K562 (cell line): Measurements from ENCODE around the gene DR1. TPM values are rescaled to one million over a fixed set of nuclear protein-coding genes. Genes with fewer than 3 reads are reported as not detected.

ENCODE experiments used
- IRF9 ChIP-seq: fragments of 450-650 bp; IDR thresholded peaks from 2 replicates; pipeline ENCODE4 v1.6.1; 2016; ENCODE audit warnings: missing biosample characterization, missing genetic modification characterization
- JUNB ChIP-seq: fragments of 450-650 bp; formaldehyde crosslinking; conservative IDR thresholded peaks from 2 replicates; pipeline ENCODE4 v1.4.0; 2020; ENCODE audit warnings: mild to moderate bottlenecking
- MGA ChIP-seq: fragments of 450-650 bp; IDR thresholded peaks from 2 replicates; pipeline ENCODE4 v1.6.1; 2016; ENCODE audit warnings: mild to moderate bottlenecking, moderate library complexity
- POLR2AphosphoS5 ChIP-seq: IDR thresholded peaks from 2 replicates; pipeline ENCODE4 v1.6.1; 2011; ENCODE audit warnings: mild to moderate bottlenecking, low read depth, low read length, moderate library complexity; ENCODE audit not compliant: control insufficient read depth, insufficient read depth
- PURB ChIP-seq: sonication (generic); formaldehyde crosslinking; IDR thresholded peaks from 2 replicates; pipeline ENCODE4 v1.9.0; 2021; ENCODE audit warnings: low read depth, mild to moderate bottlenecking, missing genetic modification reagents
- TBL1XR1 ChIP-seq, 2 experiments: IDR thresholded peaks; 2 replicates each; pipeline ENCODE4 v1.6.1; 2012; ENCODE audit warnings: improper control_type of control experiment in 2 of 2, low read length in 2 of 2, mild to moderate bottlenecking in 1 of 2
- TCF7 ChIP-seq: sonication (generic); IDR thresholded peaks from 2 replicates; pipeline ENCODE4 v1.6.1; 2016; ENCODE audit warnings: antibody characterized with exemption, borderline replicate concordance
- ZNF143 ChIP-seq: sonication (generic); formaldehyde crosslinking; IDR thresholded peaks from 2 replicates; pipeline ENCODE4 v1.9.0; 2022; ENCODE audit warnings: mild to moderate bottlenecking, missing genetic modification reagents
- ZNF316 ChIP-seq: fragments of 450-650 bp; IDR thresholded peaks from 2 replicates; pipeline ENCODE4 v1.6.1; 2016
- ZNF398 ChIP-seq: fragments of 250-450 bp; sonication (Bioruptor Pico); IDR thresholded peaks from 2 replicates; pipeline ENCODE4 v1.8.0; 2021; ENCODE audit warnings: moderate library complexity, mild to moderate bottlenecking, inconsistent platforms
- ZNF511 ChIP-seq: sonication (generic); formaldehyde crosslinking; IDR thresholded peaks from 2 replicates; pipeline ENCODE4 v1.8.0; 2022; ENCODE audit warnings: mild to moderate bottlenecking, missing genetic modification reagents
- ZNF583 ChIP-seq: fragments of 250-450 bp; sonication (Bioruptor Pico); IDR thresholded peaks from 2 replicates; pipeline ENCODE4 v1.4.0; 2020
- ZNF785 ChIP-seq: fragments of 250-450 bp; sonication (Bioruptor Pico); IDR thresholded peaks from 2 replicates; pipeline ENCODE4 v1.4.0; 2020; ENCODE audit warnings: mild to moderate bottlenecking
- polyA plus RNA-seq, 8 experiments: library from polyadenylated mRNA; depleted of rRNA in 4 of 8; stranded (reverse) in 5 of 8; unstranded in 3 of 8; fragments of >200 nt; fragmentation: Nextera tagmentation in 2 of 8; fragmentation: Illumina TruSeq in 1 of 8; extraction: Ambion mirVana in 2 of 8; extraction: Trizol in 1 of 8; gene quantifications; 2 replicates each; pipeline versions ENCODE4 v1.2.1 to v1.2.3, GENCODE V29; 2011 to 2014; ENCODE audit warnings: inconsistent platforms in 1 of 8, missing spikeins in 1 of 8
- total RNA-seq, 7 experiments: library from RNA; depleted of rRNA in 6 of 7; stranded (reverse); fragments of >200 nt in 6 of 7; fragmentation: Illumina TruSeq in 2 of 7; extraction: Trizol in 2 of 7; gene quantifications; 2 replicates each; pipeline versions ENCODE4 v1.2.1 to v1.2.3, GENCODE V29; 2011 to 2021; ENCODE audit warnings: low replicate concordance in 1 of 7

The DR1 gene
- total and polyA plus RNA-seq, 9 of the 15 experiments (the other 6 are each of a cell fraction or from before 2014, with no cell fraction given): 8.1 to 78.8 (median 46.3) TPM

- TF ChIP-seq ZNF316: no peak
- peak; percentile 90; the same call in 1 of the 2 replicates for TF ChIP-seq ZNF511 (CRISPR knock-in tag)
- no peak for TF ChIP-seq ZNF583
- TF ChIP-seq PURB: no peak
- TF ChIP-seq TCF7: peak; percentile 77; the same call in 1 of the 2 replicates
- peak in 1 of 2 experiments; percentile 75; a peak in 2 of 4 replicates for TF ChIP-seq TBL1XR1 (IDR thresholded peaks at IDR 0.05; ENCODE audit: low read length in 2 of 2)
- TF ChIP-seq ZNF785 (CRISPR knock-in tag): no peak
- TF ChIP-seq MGA: peak; percentile 77
- TF ChIP-seq IRF9 (tag): no peak
- TF ChIP-seq ZNF398: no peak
- TF ChIP-seq JUNB (CRISPR knock-in tag): no peak
- TF ChIP-seq POLR2AphosphoS5: peak; percentile 88
- TF ChIP-seq ZNF143 (CRISPR knock-in tag): peak; percentile 84
These were observed at the start of gene DR1 (continued) for GRCh38 chr1:93345633-93346420.
